ENCODE measurements around the gene EXOSC5. TPM values are rescaled to one million over a fixed set of nuclear protein-coding genes. Genes with fewer than 3 reads are reported as not detected.

Gene EXOSC5
- total and polyA plus RNA-seq, 9 of the 15 experiments (the other 6 are each of a cell fraction or from before 2014, with no cell fraction given) = 10.9 to 75.5 (median 37.8) TPM

GRCh38 chr19:41391618-41392017 lies 5.5 kb downstream of the EXOSC5 start:
- H3K79me2 ChIP-seq (ENCODE audit: control insufficient read depth, insufficient read depth, low read length) = peaks cover 25% of the 10 kb centered on the region
- intact Hi-C loops (cut with micrococcal nuclease) = no loop called here
- no peak overlapping the region for H3K9ac ChIP-seq (ENCODE audit: insufficient read depth in 1 of 2, low read depth in 2 of 2, low read length in 2 of 2)
- no peak overlapping the region for H2AFZ ChIP-seq (ENCODE audit: low read depth, low read length)
- WGBS (ENCODE audit: insufficient coverage, low coverage, missing lambda C conversion rate) = 83% methylated on average over 11 of the region's 11 CpGs
- H3K9me1 ChIP-seq (ENCODE audit: control insufficient read depth, insufficient read depth, low read length) = no peaks in the 10 kb centered on the region
- DNase-seq (ENCODE audit: extremely low read depth in 1 of 4, low spot score in 3 of 4) (no peak), ATAC-seq (no peak), FAIRE-seq (no peak)
- no peak overlapping the region for H3K4me2 ChIP-seq (ENCODE audit: insufficient read depth, low read length)
- peaks cover 13 to 17% of the 10 kb centered on the region in 2 experiments; a peak in 4 of 5 replicates for H3K4me1 ChIP-seq (replicated peaks in 1 of 2; ENCODE audit: control insufficient read depth in 2 of 2, insufficient read depth in 2 of 2, low read length in 2 of 2)
- H3K9me3 ChIP-seq (replicated peaks; ENCODE audit: control insufficient read depth, insufficient read depth, low read depth, low read length) = no peaks in the 10 kb centered on the region
- H4K20me1 ChIP-seq (replicated peaks; ENCODE audit: control insufficient read depth, insufficient read depth, low read length) = no peaks in the 10 kb centered on the region
- no TSS peak for BruUV-seq (replicated peaks)
- no peak overlapping the region for H3K27ac ChIP-seq (ENCODE audit: extremely low read depth, low read depth, low read length)
- no peak overlapping the region for H3K4me3 ChIP-seq
- no peak for TF ChIP-seq ETV1 (tag; conservative IDR thresholded peaks at IDR 0.05; ENCODE audit: low read depth)
- TF ChIP-seq ZFP36 (IDR thresholded peaks at IDR 0.05; ENCODE audit: low read depth, low read length, partially characterized antibody) = peak; percentile 91
- no peak for TF ChIP-seq CBX3 (IDR thresholded peaks at IDR 0.05; ENCODE audit: borderline replicate concordance in 1 of 2, low read length in 2 of 2)
- TF ChIP-seq ZNF232 (CRISPR knock-in tag; IDR thresholded peaks at IDR 0.05) = no peak
- TF ChIP-seq MYC (IDR thresholded peaks at IDR 0.05; ENCODE audit: low read depth, low read length) = no peak
- TF ChIP-seq MYC (CRISPR knock-in tag; IDR thresholded peaks at IDR 0.05; ENCODE audit: borderline replicate concordance, low read depth) = no peak
- no peak for TF ChIP-seq PHF8 (IDR thresholded peaks at IDR 0.05; ENCODE audit: borderline replicate concordance, low read length)
- no peak for TF ChIP-seq ZNF277 (CRISPR knock-in tag; IDR thresholded peaks at IDR 0.05; ENCODE audit: borderline replicate concordance)
- TF ChIP-seq SMARCB1 (IDR thresholded peaks at IDR 0.05; ENCODE audit: insufficient read length, low read depth) = no peak
- no peak for TF ChIP-seq ILF3 (IDR thresholded peaks at IDR 0.05; ENCODE audit: borderline replicate concordance)
- TF ChIP-seq RHOXF2B (CRISPR knock-in tag; conservative IDR thresholded peaks at IDR 0.05) = no peak
- no peak for TF ChIP-seq HDAC3 (IDR thresholded peaks at IDR 0.05; ENCODE audit: borderline replicate concordance, partially characterized antibody)
- no peak for TF ChIP-seq PREB (CRISPR knock-in tag; IDR thresholded peaks at IDR 0.05)
- no peak for TF ChIP-seq ETV6 (IDR thresholded peaks at IDR 0.05; ENCODE audit: borderline replicate concordance in 1 of 2, low read depth in 2 of 2, low read length in 1 of 2)
- no peak for TF ChIP-seq ETV6 (CRISPR knock-in tag; IDR thresholded peaks at IDR 0.05; ENCODE audit: borderline replicate concordance)
- TF ChIP-seq ETS2 (tag; IDR thresholded peaks at IDR 0.05; ENCODE audit: borderline replicate concordance, poor library complexity, severe bottlenecking) = no peak
- TF ChIP-seq RBM25 (IDR thresholded peaks at IDR 0.05; ENCODE audit: low read depth, low read length, severe bottlenecking) = peak; percentile 10
- no peak for TF ChIP-seq CTCFL (IDR thresholded peaks at IDR 0.05; ENCODE audit: borderline replicate concordance, insufficient read depth, low read depth, low read length, poor library complexity, severe bottlenecking)
- TF ChIP-seq ZNF134 (CRISPR knock-in tag; conservative IDR thresholded peaks at IDR 0.05) = no peak
- no peak for TF ChIP-seq RFX1 (IDR thresholded peaks at IDR 0.05)
- in situ Hi-C loops (cut with MboI) = no loop called here
- peaks cover 60% of the 10 kb centered on the region; the same call in 2 of the 3 replicates for H3K36me3 ChIP-seq (ENCODE audit: control insufficient read depth, insufficient read depth, low read length)
- ChIA-PET POLR2A (no interaction called here), CTCF (ENCODE audit: low intra/inter-chr PET ratio) (no interaction called here)
- H3K27me3 ChIP-seq (ENCODE audit: control insufficient read depth in 2 of 2, insufficient read depth in 2 of 2, low read length in 2 of 2) = no peaks in the 10 kb centered on the region
